ENCODE results near the gene STARD10. TPM values are rescaled to one million over a fixed set of nuclear protein-coding genes. Genes with fewer than 3 reads are reported as not detected.

The STARD10 gene
- total RNA-seq, 1 donor from 2014 or later: 28.7 TPM

- DNase-seq: no peak
Measured at GRCh38 chr11:72780296-72781062, 13.4 kb downstream of the STARD10 start.

- DNase-seq: no peak
Measured at GRCh38 chr11:72779495-72780128, 14.2 kb downstream of the STARD10 start.

GRCh38 chr11:72778535-72779494, 15.0 kb downstream of the STARD10 start:
- DNase-seq: no peak

GRCh38 chr11:72777755-72778278, 16.0 kb downstream of the STARD10 start:
- DNase-seq: no peak

- DNase-seq: no peak
Measured at GRCh38 chr11:72776844-72777754, 16.7 kb downstream of the STARD10 start.

- DNase-seq: no peak
Measured at GRCh38 chr11:72776117-72776843, 17.6 kb downstream of the STARD10 start.

GRCh38 chr11:72775288-72776110, 18.3 kb downstream of the STARD10 start:
- no peak for DNase-seq

- no peak for DNase-seq
Measured at GRCh38 chr11:72774499-72774898, 19.3 kb downstream of the STARD10 start.

GRCh38 chr11:72773696-72774095, 20.2 kb downstream of the STARD10 start:
- DNase-seq: no peak

GRCh38 chr11:72773291-72773690, 20.6 kb downstream of the STARD10 start:
- DNase-seq: peak; percentile 67

- no peak for DNase-seq
Measured at GRCh38 chr11:72772059-72772458, 21.8 kb downstream of the STARD10 start.

- no peak for DNase-seq
Measured at GRCh38 chr11:72771507-72771906, 22.3 kb downstream of the STARD10 start.

GRCh38 chr11:72770799-72771198, 23.0 kb downstream of the STARD10 start:
- DNase-seq: no peak

GRCh38 chr11:72769680-72770079, 24.2 kb downstream of the STARD10 start:
- DNase-seq: no peak

- no peak for DNase-seq
Measured at GRCh38 chr11:72768581-72768980, 25.3 kb downstream of the STARD10 start.

GRCh38 chr11:72767203-72768062, 26.4 kb downstream of the STARD10 start:
- no peak for DNase-seq

- no peak for DNase-seq
Measured at GRCh38 chr11:72766152-72766902, 27.5 kb downstream of the STARD10 start.

- DNase-seq: no peak
Measured at GRCh38 chr11:72764503-72764902, 29.3 kb downstream of the STARD10 start.

All from skin of body (tissue), 2 donors.